GM18519 (cell line): ENCODE data around the gene SDK2.
"Not testable (repeated sequence)": the region's sequence is repeated elsewhere in the genome, so short reads cannot be mapped to it uniquely, and the experiment has no call there.

Source experiments
- ATAC-seq: cut with Tn5 transposase; IDR thresholded peaks from one replicate; pipeline ENCODE4 v1.9.1; 2021; ENCODE audit warnings: mild to moderate bottlenecking, moderate library complexity; ENCODE audit not compliant: unreplicated experiment, low FRiP score

SDK2 gene

GRCh38 chr17:73341350-73342049 lies 302.7 kb downstream of the SDK2 start:
- no peak for ATAC-seq

GRCh38 chr17:73340093-73340596 lies 304.1 kb downstream of the SDK2 start:
- ATAC-seq = no peak

GRCh38 chr17:73338566-73339197 lies 305.6 kb downstream of the SDK2 start:
- ATAC-seq = no peak

GRCh38 chr17:73338050-73338521 lies 306.2 kb downstream of the SDK2 start:
- ATAC-seq = no peak

- no peak for ATAC-seq
Measured at GRCh38 chr17:73337330-73337710, 306.9 kb downstream of the SDK2 start.

- ATAC-seq = no peak
Measured at GRCh38 chr17:73336408-73337329, 307.6 kb downstream of the SDK2 start.

GRCh38 chr17:73335591-73336407 lies 308.4 kb downstream of the SDK2 start:
- ATAC-seq = no peak

GRCh38 chr17:73334771-73335513 lies 309.3 kb downstream of the SDK2 start:
- no peak for ATAC-seq

- ATAC-seq = not testable (repeated sequence)
Measured at GRCh38 chr17:73333445-73333844, 310.8 kb downstream of the SDK2 start.

- no peak for ATAC-seq
Measured at GRCh38 chr17:73331060-73331459, 313.2 kb downstream of the SDK2 start.

- ATAC-seq = no peak
Measured at GRCh38 chr17:73327676-73328075, 316.6 kb downstream of the SDK2 start.

- no peak for ATAC-seq
Measured at GRCh38 chr17:73325527-73325842, 318.8 kb downstream of the SDK2 start.

GRCh38 chr17:73324711-73325526 lies 319.3 kb downstream of the SDK2 start:
- no peak for ATAC-seq

- no peak for ATAC-seq
Measured at GRCh38 chr17:73324160-73324475, 320.1 kb downstream of the SDK2 start.

GRCh38 chr17:73323409-73324159 lies 320.7 kb downstream of the SDK2 start:
- ATAC-seq = no peak

- no peak for ATAC-seq
Measured at GRCh38 chr17:73320601-73321264, 323.5 kb downstream of the SDK2 start.

- no peak for ATAC-seq
Measured at GRCh38 chr17:73319766-73320165, 324.5 kb downstream of the SDK2 start.

GRCh38 chr17:73318836-73319235 lies 325.4 kb downstream of the SDK2 start:
- no peak for ATAC-seq
